MM.1S (cell line): ENCODE data around the gene ITGB5.

Experiments used
- DNase-seq: peaks from one replicate; pipeline ENCODE4 v3.0.0-alpha.2; 2015
- H2AFZ ChIP-seq: fragments of 300-600 bp; sonication (generic); 2 replicates; pipeline ENCODE4 v1.6.0; 2016; ENCODE audit warnings: antibody characterized with exemption, low read length
- H3F3A ChIP-seq: fragments of 300-600 bp; sonication (generic); 2 replicates; pipeline ENCODE4 v1.6.1; 2016; ENCODE audit warnings: mild to moderate bottlenecking, antibody characterized with exemption, low read length, moderate library complexity, mixed read lengths; ENCODE audit not compliant: insufficient read depth
- H3K27ac ChIP-seq: fragments of 300-600 bp; sonication (generic); 2 replicates; pipeline ENCODE4 v1.5.1; 2016; ENCODE audit warnings: mild to moderate bottlenecking, low read length
- H3K27me3 ChIP-seq: fragments of 300-600 bp; sonication (generic); replicated peaks from 2 replicates; pipeline ENCODE4 v1.6.0; 2016; ENCODE audit warnings: low read length; ENCODE audit not compliant: insufficient read depth
- H3K36me3 ChIP-seq: fragments of 300-600 bp; sonication (generic); replicated peaks from 2 replicates; pipeline ENCODE4 v1.6.1; 2016; ENCODE audit warnings: mild to moderate bottlenecking, low read length, mixed read lengths; ENCODE audit not compliant: insufficient read depth
- H3K4me1 ChIP-seq: fragments of 300-600 bp; sonication (generic); 2 replicates; pipeline ENCODE4 v1.6.1; 2016; ENCODE audit warnings: low read length, mixed read lengths
- H3K4me2 ChIP-seq: fragments of 300-600 bp; sonication (generic); 2 replicates; pipeline ENCODE4 v1.6.0; 2016; ENCODE audit warnings: low read depth, low read length
- H3K4me3 ChIP-seq: fragments of 300-600 bp; sonication (generic); 2 replicates; pipeline ENCODE4 v1.5.1; 2016; ENCODE audit warnings: low read length, mixed read lengths
- H3K79me2 ChIP-seq: fragments of 300-600 bp; sonication (generic); 2 replicates; pipeline ENCODE4 v1.6.1; 2016; ENCODE audit warnings: mixed run types, low read length, mixed read lengths
- H3K9ac ChIP-seq: fragments of 300-600 bp; sonication (generic); 2 replicates; pipeline ENCODE4 v1.6.1; 2016; ENCODE audit warnings: low read length, mixed read lengths
- H3K9me2 ChIP-seq: fragments of 300-600 bp; sonication (generic); replicated peaks from 2 replicates; pipeline ENCODE4 v1.6.1; 2016; ENCODE audit warnings: mild to moderate bottlenecking, low read length, mixed read lengths; ENCODE audit not compliant: insufficient read depth
- H3K9me3 ChIP-seq: fragments of 300-600 bp; sonication (generic); replicated peaks from 2 replicates; pipeline ENCODE4 v1.6.1; 2016; ENCODE audit warnings: mild to moderate bottlenecking, low read length, mixed read lengths; ENCODE audit not compliant: insufficient read depth
- H4K20me1 ChIP-seq: fragments of 300-600 bp; sonication (generic); 2 replicates; pipeline ENCODE4 v1.6.1; 2016; ENCODE audit warnings: mild to moderate bottlenecking, low read length, moderate library complexity, mixed read lengths; ENCODE audit not compliant: insufficient read depth
- EZH2 ChIP-seq: fragments of 300-600 bp; sonication (generic); optimal IDR thresholded peaks from 2 replicates; pipeline ENCODE3; 2017; ENCODE audit warnings: low read depth, mild to moderate bottlenecking, antibody characterized with exemption, low read length, mixed read lengths
- EZH2phosphoT487 ChIP-seq: fragments of 300-600 bp; sonication (generic); IDR thresholded peaks from 2 replicates; pipeline ENCODE4 v1.6.1; 2018; ENCODE audit warnings: antibody characterized with exemption, low read length
- TF ChIP-seq, protein P1 (sequence below): fragments of 300-600 bp; sonication (generic); IDR thresholded peaks from 2 replicates; pipeline ENCODE4 v1.5.1; 2016; ENCODE audit warnings: antibody characterized with exemption, low read length, mixed read lengths

Gene ITGB5

GRCh38 chr3:124838963-124839362 lies 48.2 kb downstream of the ITGB5 start:
- Histone ChIP-seq H3F3A (peaks cover 23% of the 10 kb centered on the region), H3K27me3 (no peaks in the 10 kb centered on the region), H3K9me2 (no peaks in the 10 kb centered on the region), H3K79me2 (0 out of 2 replicates have a peak, but pooled peaks cover 5% of the 10 kb centered on the region), H3K9me3 (no peaks in the 10 kb centered on the region), H3K9ac (no peak overlapping the region), H3K27ac (no peak overlapping the region), H3K4me3 (no peak overlapping the region), H3K4me1 (peaks cover 27% of the 10 kb centered on the region), H3K4me2 (no peak overlapping the region), H3K36me3 (0 out of 2 replicates have a peak, but pooled peaks cover 5% of the 10 kb centered on the region), H4K20me1 (no peaks in the 10 kb centered on the region), H2AFZ (no peak overlapping the region)
- TF ChIP-seq, protein P1, sequence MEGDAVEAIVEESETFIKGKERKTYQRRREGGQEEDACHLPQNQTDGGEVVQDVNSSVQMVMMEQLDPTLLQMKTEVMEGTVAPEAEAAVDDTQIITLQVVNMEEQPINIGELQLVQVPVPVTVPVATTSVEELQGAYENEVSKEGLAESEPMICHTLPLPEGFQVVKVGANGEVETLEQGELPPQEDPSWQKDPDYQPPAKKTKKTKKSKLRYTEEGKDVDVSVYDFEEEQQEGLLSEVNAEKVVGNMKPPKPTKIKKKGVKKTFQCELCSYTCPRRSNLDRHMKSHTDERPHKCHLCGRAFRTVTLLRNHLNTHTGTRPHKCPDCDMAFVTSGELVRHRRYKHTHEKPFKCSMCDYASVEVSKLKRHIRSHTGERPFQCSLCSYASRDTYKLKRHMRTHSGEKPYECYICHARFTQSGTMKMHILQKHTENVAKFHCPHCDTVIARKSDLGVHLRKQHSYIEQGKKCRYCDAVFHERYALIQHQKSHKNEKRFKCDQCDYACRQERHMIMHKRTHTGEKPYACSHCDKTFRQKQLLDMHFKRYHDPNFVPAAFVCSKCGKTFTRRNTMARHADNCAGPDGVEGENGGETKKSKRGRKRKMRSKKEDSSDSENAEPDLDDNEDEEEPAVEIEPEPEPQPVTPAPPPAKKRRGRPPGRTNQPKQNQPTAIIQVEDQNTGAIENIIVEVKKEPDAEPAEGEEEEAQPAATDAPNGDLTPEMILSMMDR = no peak
- TF ChIP-seq EZH2phosphoT487 (no peak), EZH2 (no peak)
- DNase-seq = no peak

GRCh38 chr3:124837730-124838186 lies 49.4 kb downstream of the ITGB5 start:
- Histone ChIP-seq H2AFZ (no peak overlapping the region), H3K9me2 (no peaks in the 10 kb centered on the region), H4K20me1 (no peaks in the 10 kb centered on the region), H3K27me3 (no peaks in the 10 kb centered on the region), H3K79me2 (peaks cover 11% of the 10 kb centered on the region; the same call in 1 of the 2 replicates), H3K9me3 (no peaks in the 10 kb centered on the region), H3K4me1 (peaks cover 30% of the 10 kb centered on the region), H3K9ac (no peak overlapping the region), H3K36me3 (0 out of 2 replicates have a peak, but pooled peaks cover 5% of the 10 kb centered on the region), H3K4me3 (no peak overlapping the region), H3K27ac (no peak overlapping the region), H3K4me2 (no peak overlapping the region), H3F3A (peaks cover 23% of the 10 kb centered on the region)
- no peak for DNase-seq
- TF ChIP-seq EZH2phosphoT487 (no peak), EZH2 (no peak)
- TF ChIP-seq, protein P1 = no peak

GRCh38 chr3:124837065-124837464 lies 50.1 kb downstream of the ITGB5 start:
- peaks cover 11% of the 10 kb centered on the region; the same call in 1 of the 2 replicates for H3K79me2 ChIP-seq
- peaks cover 23% of the 10 kb centered on the region for H3F3A ChIP-seq
- H3K27ac ChIP-seq = no peak overlapping the region
- H4K20me1 ChIP-seq = no peaks in the 10 kb centered on the region
- H3K36me3 ChIP-seq = 0 out of 2 replicates have a peak, but pooled peaks cover 5% of the 10 kb centered on the region
- peaks cover 30% of the 10 kb centered on the region for H3K4me1 ChIP-seq
- TF ChIP-seq, protein P1 = no peak
- TF ChIP-seq EZH2 (no peak), EZH2phosphoT487 (no peak)
- no peaks in the 10 kb centered on the region for H3K9me2 ChIP-seq
- no peak overlapping the region for H2AFZ ChIP-seq
- no peak for DNase-seq
- no peak overlapping the region for H3K9ac ChIP-seq
- no peaks in the 10 kb centered on the region for H3K27me3 ChIP-seq
- no peak overlapping the region for H3K4me3 ChIP-seq
- no peaks in the 10 kb centered on the region for H3K9me3 ChIP-seq
- H3K4me2 ChIP-seq = no peak overlapping the region
